ENCODE measurements around the gene TFRC.

- TF ChIP-seq, protein P1, sequence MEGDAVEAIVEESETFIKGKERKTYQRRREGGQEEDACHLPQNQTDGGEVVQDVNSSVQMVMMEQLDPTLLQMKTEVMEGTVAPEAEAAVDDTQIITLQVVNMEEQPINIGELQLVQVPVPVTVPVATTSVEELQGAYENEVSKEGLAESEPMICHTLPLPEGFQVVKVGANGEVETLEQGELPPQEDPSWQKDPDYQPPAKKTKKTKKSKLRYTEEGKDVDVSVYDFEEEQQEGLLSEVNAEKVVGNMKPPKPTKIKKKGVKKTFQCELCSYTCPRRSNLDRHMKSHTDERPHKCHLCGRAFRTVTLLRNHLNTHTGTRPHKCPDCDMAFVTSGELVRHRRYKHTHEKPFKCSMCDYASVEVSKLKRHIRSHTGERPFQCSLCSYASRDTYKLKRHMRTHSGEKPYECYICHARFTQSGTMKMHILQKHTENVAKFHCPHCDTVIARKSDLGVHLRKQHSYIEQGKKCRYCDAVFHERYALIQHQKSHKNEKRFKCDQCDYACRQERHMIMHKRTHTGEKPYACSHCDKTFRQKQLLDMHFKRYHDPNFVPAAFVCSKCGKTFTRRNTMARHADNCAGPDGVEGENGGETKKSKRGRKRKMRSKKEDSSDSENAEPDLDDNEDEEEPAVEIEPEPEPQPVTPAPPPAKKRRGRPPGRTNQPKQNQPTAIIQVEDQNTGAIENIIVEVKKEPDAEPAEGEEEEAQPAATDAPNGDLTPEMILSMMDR (IDR thresholded peaks at IDR 0.05), result no peak
- TF ChIP-seq TP53 (CRISPR knock-in tag; IDR thresholded peaks at IDR 0.05), result no peak
- TF ChIP-seq ATF1 (CRISPR knock-in tag; IDR thresholded peaks at IDR 0.05), result no peak
- TF ChIP-seq ZNF263 (CRISPR knock-in tag; IDR thresholded peaks at IDR 0.05; ENCODE audit: low read depth), result no peak
- TF ChIP-seq ZNF317 (CRISPR knock-in tag; IDR thresholded peaks at IDR 0.05; ENCODE audit: borderline replicate concordance, low read depth), result no peak
- TF ChIP-seq PRDM15 (CRISPR knock-in tag; IDR thresholded peaks at IDR 0.05), result no peak
These were observed 42.5 kb downstream of the TFRC start for GRCh38 chr3:196039359-196039758.

Measured in WTC11 (cell line).